HG03469 (cell line): ENCODE measurements around the gene SLC25A51.

Source experiments
- ATAC-seq: cut with Tn5 transposase; IDR thresholded peaks from one replicate; pipeline ENCODE4 v1.9.1; 2021; ENCODE audit warnings: mild to moderate bottlenecking, moderate library complexity, moderate number of reproducible peaks; ENCODE audit not compliant: unreplicated experiment

The SLC25A51 gene, protein sequence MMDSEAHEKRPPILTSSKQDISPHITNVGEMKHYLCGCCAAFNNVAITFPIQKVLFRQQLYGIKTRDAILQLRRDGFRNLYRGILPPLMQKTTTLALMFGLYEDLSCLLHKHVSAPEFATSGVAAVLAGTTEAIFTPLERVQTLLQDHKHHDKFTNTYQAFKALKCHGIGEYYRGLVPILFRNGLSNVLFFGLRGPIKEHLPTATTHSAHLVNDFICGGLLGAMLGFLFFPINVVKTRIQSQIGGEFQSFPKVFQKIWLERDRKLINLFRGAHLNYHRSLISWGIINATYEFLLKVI

DNA sequence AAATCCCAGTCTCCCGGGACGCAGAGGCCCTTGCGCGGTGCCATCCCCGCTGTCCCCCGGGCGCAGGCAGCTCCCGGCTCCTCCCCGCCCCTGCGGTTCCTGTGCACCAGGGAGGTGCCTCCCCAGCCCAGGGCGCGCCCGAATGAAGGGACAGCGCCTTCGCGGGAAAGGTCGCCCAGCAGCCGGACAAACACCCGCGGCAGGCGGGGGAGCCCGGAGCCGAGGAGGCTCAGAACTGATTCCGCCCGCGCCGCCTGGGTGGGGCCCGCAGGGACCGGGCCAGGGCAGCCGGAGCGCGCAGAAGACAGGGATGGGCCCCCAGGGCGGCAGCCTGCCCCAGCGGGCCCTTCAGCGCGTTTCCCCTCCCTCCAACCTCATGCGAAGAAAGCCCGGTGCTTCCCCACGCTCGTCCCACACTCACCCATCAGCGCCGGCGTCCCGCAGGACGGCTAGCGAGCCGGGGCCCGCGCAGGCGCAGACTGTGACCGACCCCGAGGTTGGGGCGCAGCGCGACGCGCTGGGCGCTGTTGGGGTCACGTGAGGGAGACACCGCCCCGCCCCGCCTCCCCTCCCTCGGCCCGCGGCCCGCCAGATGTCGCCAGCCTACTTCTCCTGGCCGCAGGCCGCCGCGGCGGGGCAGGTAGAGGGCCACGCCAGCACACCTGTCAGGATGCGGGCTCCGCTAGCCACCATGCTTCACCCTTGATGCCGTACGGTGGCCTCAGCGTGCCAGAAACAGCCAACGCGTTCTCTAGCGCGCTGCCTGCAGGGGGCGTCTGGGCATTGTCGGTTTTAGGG is at the start of gene SLC25A51:
SLC25A51 (minus strand) TSS at position 481 of the 798 bp plus-strand sequence. CDS start 15,577 bp downstream, outside the sequence.
- peak; percentile 72 for ATAC-seq

DNA sequence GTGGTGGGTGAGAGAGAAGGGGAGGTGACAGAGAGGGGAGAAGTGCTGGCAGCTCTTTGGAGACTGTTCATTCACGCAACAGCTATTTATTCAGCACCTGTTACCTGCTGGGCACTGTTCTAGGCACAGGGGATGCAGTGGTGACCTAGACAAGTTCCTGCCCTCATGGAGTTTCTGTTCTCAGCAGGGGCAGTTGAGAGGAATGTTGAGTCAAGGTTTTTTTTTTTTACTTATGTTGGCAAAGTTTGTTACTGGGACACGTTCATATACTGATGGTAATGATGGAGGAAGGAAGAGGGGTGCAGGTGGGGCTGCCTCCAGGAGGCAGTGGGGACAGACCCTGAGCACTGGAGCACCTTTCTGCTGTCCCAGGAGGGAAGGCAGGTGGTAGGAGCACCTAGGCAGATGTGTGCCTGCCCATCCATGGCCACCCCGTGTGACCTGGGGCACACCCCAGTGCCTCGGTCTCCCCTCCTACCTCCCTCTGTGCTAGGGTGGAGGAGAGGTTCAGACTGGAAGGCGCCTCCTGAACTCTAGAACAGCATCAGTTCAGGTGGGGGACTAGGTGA is 49.4 kb upstream of the SLC25A51 start:
- ATAC-seq, result no peak

DNA sequence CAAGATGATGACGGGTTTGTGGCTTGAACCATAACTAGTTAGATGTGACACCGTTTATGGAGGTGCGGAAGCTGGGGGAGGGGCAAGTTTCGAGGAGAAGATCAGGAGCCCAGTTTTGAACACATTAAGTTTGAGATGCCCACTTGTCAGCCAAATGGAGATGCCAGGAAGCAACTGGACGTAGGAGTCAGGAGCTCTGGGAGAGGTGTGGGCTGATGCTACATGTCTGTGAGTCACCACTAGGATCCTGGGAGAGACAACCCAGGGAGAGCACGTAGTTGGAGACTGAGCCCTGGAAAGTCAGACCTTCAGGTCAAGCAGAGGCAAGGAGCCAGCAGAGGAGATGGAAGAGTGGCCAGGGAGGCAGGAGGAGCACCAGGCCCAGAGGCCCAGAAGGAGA is 48.8 kb upstream of the SLC25A51 start:
- no peak for ATAC-seq

DNA sequence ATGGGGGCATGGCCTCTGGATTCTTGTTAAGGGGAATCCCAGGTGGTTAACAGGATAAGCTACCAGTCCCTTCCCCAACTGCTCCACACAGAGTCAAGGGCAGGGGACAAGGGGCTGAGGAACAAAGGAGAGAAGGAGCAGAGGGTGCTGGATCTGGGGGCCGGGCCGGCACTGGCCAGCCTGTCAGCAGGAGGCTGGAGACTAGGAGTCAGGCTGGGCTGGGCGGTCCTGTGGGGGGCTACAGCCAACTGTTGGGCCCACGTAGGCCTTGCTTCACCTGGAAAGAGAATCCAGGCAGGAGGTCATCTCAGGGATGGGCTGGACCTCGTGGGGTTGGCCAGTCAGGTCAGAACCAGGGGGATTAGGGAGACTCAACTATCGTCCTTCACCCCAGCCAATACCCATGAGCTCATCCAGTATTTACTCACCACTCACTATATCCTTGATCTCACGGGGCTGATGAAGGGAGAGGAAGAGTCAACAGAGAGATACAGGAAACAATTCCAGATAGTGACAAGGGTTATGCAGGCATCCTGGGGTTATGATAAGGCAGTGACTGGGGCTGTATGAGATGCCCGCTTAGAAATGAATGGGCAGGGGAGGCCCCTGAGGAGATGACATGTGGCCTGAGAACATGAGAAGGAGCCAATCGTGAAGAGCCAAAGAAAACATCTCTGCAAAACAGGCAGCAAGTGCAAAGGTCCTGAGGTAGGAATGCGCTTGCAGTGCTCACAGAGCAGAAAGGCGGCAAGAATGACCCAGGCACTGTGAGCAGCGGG is 47.9 kb upstream of the SLC25A51 start:
- no peak for ATAC-seq

DNA sequence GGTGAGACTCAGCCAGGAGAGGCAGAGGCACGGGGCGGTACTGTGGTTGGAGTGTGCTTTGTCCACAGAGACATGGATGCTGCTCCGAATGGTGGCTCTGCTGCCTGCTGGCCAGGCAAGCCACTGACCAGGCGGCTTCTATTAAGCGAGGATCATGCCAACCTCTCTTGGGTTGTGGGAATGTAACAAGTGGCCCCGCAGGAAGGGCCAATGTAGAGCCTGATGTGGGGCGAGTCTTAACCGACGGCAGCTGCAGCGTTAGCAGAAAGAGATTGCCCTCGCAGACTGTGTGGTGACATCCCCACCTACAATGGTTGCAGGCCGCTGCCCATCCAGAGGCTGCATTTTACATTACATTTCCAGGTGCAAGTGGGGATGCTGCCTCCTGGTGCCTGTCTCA is 46.6 kb upstream of the SLC25A51 start:
- ATAC-seq, result no peak

DNA sequence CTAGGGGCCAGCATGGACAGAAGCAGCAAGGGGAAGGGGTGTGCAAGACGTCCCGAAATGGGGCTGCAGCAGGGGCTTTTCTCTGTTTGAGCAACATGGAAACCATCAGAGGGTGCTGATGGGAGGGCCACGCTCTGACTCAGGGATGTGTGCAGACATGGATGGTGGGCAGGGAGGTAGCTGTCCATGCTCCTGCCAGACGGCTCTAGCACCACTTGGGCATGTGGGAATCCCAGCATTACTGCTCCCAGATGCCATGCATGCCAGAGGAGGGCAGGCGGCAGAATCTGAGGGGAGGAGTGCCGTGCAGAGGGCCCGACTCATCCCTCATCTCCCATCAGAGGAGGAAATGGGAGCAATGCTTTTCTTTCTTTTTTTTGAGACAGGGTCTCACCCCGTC is 45.6 kb upstream of the SLC25A51 start:
- ATAC-seq, result no peak

DNA sequence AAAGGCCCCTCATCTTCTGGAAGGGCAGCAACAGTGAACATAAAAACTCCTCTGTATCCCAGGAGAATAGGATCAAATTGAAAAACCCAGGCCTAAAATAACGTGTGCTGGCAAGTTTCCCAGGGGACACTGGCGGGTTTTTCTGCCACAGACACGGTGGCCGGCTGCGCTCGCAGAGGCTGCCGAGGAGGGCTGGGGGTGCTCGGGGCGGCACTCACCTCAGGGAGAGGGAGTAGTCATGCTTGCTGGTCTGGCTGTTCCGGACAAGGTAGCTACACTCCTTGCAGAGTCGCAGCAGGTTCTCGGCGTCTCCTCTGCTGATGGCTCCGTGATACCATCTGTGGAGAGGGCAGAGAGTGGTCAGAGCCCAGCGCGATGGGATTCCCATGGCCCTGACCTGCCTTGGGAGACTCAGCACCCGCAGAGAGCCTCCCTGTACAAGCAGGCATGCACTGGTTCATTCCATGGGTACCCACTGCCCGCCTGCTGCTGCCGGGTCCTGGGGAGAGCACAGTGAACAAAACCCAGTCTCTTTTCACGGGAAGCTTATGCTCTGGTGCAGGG is 44.6 kb upstream of the SLC25A51 start:
- ATAC-seq, result no peak

DNA sequence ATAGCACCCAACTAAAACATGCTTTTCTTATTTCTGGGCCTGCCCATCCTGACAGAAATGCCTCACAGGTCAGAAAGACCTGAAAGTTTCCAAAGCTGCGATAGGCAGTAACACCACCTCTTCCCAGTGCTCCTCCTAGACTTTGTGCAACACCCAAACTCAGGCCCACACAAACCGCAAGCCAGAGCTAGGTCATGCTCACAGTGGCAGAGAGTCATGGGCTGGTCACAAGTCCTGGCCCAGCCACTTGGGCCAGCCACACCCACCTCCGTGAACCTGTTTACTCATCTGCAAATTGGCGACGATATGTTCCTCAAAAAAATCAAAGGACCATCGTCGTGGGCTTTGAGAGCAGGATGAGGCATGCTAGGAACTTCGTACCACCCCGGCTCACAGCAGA is 44.0 kb upstream of the SLC25A51 start:
- no peak for ATAC-seq

DNA sequence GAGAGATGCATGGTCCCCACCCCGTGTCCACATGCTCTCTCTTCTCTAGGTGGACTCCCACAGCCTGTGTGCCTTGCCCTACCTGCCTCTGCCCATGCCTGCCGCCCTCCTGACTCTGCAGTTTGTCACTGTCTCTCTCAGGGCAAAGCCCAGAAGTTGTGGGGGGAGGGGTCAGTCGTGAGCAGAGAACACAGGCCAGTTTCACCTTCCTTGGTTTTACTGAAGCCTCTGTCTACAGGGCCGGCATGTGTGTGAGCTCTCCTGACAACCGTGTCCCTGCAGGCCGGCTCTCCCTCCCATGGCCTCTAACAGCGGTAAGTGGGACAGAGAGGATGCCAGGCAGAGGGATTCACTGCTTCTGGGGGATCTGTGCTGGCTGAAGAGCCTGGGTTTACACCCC is 43.5 kb upstream of the SLC25A51 start:
- ATAC-seq, result no peak

DNA sequence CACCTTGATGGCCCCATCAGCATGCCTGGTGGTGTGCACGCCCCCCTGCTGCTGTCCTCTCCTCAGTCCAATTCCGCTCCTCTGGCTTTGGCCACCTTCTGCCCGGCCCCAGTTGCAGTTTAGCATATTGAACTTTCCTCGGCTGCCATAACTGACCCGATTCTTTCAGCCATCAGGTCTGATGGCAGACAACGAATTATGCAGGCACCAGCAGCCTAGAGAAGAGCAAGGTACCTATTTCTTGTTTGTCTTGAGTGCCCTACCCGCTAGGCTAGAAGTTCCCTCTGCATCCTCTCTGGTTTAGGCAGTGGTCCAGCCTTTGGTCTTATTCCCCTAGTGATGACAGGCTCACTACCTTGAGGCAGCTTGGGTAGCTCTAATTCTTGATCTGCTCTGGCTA is 43.0 kb upstream of the SLC25A51 start:
- ATAC-seq, result no peak

DNA sequence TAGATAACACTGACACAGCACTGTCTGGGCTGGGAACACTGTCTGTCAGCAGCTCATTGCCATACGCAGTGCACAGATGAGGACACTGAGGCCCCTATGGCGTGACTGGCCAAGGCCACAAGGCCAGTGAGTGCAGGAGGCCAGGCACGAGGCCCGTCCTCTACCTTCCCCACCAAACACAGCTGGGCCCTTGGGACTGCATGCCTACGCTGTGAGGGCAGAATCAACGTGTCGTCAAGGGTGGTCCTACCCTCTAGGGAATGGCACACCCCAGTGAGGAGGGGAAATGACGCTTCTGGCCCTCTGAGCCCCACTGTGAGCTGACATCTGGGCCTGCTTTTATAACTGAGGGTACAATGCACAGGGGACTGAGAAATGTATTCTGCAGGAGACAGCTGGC is 42.1 kb upstream of the SLC25A51 start:
- ATAC-seq, result no peak

DNA sequence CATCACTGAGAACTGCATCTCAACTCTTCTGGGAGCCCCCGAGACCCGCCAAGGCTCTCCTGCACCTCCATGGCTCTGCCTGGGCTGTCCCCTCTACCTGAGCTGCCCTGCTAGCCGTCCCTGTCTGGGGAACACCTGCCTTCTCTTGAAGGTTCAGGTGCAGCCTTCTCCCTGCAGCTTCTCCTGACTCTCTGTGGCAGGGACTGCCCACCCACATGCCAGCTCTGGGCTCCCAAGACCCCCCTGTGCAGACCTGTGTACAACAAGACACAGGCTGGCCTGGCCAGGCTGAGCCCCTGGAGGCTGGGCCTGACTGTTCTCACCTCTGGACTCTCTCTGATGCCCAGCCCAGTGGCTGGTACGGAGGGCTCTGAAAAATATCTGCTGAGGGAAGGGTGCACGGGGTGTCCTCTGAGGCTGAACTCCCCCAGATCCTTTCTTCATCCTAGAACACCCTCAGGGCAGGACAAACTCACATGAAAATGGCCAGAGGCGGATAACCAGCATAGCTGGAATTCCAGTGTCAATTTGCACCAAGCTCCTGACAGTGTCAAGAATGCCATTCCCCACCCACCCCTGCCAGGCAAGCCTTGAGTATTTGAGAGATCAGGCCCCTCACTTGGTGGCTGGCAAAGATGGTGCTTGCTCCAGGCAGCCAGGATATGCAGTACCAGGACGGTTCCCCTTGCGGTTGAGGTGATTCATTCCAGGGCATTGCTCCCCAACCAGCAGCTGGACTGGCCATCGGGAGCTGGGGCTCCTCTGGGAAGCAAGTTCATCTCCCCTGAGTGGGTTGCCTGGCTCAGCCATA is 40.9 kb upstream of the SLC25A51 start:
- no peak for ATAC-seq

DNA sequence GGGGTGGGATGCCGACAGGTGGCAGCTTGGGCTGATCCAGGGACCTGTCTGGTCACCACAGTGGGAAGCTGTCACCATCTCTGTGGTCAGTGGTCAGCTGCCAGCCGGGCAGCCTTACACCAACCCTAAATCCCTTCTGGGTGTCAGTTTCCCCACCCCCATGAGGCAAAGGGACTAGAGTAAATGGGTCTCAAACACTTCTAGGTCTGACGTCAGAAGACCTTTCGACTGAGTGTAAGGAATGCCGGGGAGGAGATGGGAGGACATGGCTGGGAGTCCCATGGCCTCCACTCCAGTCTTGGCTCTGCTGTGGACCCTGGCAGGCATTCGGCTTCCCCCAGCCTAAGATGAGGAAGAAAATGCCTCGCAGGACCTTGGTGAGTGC is 40.3 kb upstream of the SLC25A51 start:
- no peak for ATAC-seq

DNA sequence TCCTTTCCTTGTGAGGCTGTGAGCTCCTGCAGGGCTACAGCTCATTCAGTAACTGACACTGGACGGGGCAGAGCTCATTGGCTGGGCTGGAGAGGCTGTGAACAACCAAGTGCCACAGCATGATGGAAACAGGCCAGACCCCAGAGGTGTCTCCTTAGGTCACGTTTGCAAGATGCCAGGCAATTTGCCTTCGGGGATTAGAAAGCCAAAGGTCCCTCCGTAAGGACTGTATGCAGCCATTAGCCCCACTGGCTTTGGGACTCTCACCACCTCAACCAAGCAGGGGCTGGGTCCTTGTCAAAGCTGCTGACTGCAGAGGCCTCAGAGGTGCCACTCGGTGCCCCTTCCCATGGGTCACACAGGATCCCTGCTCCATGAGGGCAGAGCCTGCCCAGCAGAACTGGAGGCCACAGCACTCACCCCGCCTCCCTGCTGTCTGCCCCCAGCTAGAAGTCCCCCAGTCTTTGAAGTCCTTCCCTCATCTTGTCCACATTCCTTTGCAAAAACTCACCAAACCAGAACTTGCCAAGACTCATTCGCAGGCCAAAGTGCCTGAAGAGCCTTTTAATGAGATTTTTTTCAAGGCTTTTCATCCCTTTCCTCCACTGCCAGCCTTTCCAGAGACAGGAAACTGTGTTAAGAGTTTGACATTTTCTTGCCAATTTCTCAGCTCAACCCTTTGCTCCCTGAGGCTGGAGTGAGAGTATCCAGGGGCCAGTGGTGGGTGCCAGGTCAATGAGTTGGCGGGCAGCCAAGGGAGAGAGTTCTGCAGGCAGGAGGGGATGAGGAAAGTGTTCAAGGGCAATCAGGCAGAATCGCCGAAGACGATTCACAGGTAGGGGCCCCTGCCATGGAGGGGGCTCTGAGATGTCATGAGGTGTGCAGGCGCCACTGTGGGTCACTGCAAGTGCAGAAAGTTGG is 39.7 kb upstream of the SLC25A51 start:
- ATAC-seq, result no peak

DNA sequence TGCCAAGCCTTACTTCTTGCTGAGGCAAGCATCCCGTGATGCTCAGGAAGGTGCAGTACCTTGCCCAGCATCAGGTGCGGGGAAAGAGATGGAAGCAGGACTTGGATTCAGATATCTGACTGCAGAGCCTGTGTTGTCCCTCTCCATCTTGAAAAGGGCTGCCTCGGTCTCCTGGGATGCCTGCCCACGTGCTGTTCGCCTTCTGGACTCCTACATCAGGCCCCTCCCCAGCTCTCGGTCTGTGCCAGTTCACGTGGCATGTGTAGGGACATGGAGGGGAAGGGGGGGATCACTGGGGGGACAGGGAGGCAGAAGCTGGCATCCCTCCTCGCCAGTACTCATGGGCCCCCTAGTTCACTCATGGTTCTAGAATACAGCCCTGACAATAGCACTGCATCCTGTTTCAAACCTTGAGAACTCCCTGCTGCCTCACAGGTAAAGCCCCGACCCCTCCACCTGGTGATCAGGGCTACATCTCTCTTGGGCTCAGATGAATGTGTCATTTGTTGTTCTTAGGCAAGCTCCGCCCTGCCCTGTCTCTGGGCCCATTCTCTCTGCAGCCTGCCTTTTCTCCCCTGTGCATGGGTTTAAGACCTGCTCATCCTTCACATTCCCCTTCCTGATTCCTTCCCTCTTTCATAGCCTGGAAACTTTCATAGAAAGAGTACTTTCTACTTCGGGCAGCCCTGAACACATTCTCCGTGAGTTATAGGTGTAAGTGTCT is 38.9 kb upstream of the SLC25A51 start:
- ATAC-seq, result no peak

DNA sequence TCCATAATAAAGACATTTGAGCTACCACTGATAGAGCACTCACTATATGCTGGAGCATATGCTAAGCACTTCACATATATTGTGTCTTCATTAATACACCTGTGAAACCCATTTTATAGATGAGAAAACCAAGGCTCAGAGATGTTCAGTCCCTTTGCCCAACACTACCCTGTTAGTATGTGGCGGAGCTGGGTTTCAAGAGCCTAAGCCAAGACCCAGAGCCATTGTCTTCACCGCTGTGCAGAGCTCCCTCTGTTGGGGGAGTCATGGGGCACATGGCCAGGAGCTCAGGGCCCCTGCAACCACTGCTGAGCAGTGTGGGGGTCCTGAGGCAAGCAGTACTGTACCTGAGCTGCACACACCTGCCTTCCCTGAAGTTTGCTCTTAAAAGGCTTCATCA is 37.3 kb upstream of the SLC25A51 start:
- no peak for ATAC-seq

DNA sequence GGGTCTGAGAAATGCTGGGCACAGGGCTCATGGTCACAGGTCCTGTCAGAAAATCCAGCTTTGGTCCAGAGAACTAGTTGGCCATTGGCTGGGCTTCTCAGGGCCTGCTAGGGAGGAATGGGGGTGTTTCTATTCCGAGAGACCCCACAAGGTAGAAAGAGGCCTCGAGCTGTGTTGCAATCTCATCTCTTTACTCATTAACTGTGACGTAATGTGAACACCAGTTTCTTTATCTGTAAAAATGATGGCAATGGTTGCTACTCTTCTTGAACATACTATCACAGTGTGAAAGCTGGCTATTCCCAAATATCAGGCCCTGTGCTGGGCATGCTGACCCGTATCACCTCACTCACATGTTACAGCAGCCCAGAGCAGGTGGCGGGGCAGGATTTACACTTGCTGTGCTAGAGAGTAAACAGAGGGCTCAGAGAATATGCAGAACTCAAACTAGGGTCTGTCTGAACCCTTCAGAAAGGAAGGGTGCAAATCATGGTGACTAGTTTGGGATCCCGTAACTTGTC is 35.7 kb upstream of the SLC25A51 start:
- no peak for ATAC-seq
